Measurements from ENCODE around the gene LIX1.
"Not testable (repeated sequence)": the region's sequence is repeated elsewhere in the genome, so short reads cannot be mapped to it uniquely, and the experiment has no call there.

Gene LIX1

DNA sequence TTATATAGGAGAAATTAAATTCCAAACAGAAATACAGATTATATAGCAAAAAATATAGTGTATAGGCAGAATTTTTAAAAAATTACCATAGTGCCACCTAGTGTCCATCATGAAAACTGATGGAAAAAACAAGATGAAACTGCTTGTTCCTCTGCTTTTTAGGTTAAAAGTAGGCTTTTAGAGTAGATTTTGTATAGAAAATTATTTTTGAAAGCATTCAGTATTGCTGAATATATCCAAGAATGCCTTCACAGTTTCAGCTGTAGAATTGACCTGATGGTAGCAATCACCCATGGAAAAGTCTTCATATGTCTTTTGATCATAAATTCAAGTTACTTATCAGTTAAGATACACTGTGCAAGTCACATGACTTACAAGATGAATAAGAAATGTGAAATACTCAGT lies 21.0 kb upstream of the LIX1 start:
- Mint-ChIP-seq H3K9me3 (peaks cover 5% of the 10 kb centered on the region), H3K4me1 (ENCODE audit: low read depth) (peaks cover 17% of the 10 kb centered on the region), H3K27ac (no peak overlapping the region), H3K27me3 (no peaks in the 10 kb centered on the region), H3K36me3 (ENCODE audit: low read depth) (peaks cover 63% of the 10 kb centered on the region), H3K4me3 (no peak overlapping the region)

DNA sequence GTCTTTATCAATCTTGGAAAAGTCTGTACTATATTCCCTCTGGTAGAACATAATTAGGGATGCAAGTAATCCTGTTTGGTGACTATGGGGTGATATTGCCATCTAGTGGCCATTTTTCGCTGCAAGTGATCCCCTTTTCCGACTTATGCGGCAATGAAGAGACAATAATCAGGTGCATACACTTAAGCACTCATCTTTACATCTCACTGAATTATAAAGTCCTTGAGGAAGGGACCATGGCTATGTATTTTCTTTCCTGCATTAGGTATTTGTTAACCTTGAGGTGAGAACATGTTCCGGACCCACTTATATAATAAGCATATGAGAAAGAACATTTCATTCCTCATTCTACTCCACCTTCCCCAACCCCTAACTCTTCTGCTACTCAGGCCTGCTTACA lies 19.6 kb upstream of the LIX1 start:
- Mint-ChIP-seq H3K4me1 (ENCODE audit: low read depth) (peaks cover 9% of the 10 kb centered on the region), H3K27ac (no peak overlapping the region), H3K9me3 (peaks cover 15% of the 10 kb centered on the region), H3K27me3 (no peaks in the 10 kb centered on the region), H3K36me3 (ENCODE audit: low read depth) (peaks cover 63% of the 10 kb centered on the region), H3K4me3 (no peak overlapping the region)

GRCh38 chr5:97157689-97158088 lies 15.3 kb upstream of the LIX1 start:
- Mint-ChIP-seq H3K36me3 (ENCODE audit: low read depth) (peaks cover 43% of the 10 kb centered on the region), H3K27me3 (peaks cover 4% of the 10 kb centered on the region), H3K27ac (no peak overlapping the region), H3K4me1 (ENCODE audit: low read depth) (no peaks in the 10 kb centered on the region), H3K4me3 (no peak overlapping the region), H3K9me3 (peaks cover 20% of the 10 kb centered on the region)

DNA sequence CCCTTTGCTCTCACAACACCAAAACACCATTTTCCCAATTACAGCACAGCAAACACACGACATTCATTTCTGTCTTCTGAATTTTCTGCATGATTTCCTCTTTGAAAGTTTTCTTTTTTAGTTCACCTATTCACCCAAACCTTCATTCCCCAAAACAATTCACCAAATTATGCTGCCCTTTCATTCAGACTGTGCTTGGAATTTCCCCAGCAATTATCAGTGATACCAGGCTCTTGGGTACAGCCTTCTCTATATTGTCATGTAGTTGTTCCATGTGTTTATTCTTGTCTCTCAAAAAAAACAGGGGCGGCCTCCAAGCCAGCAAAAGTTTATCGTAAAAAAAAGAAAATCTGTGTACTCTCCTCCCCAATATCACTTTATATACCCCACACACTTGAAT lies 9.0 kb upstream of the LIX1 start:
- no peaks in the 10 kb centered on the region for H3K4me1 Mint-ChIP-seq (ENCODE audit: low read depth)
- H3K9me3 Mint-ChIP-seq: peaks cover under 1% of the 10 kb centered on the region
- H3K36me3 Mint-ChIP-seq (ENCODE audit: low read depth): no peaks in the 10 kb centered on the region
- H3K27ac Mint-ChIP-seq: no peak overlapping the region
- H3K27me3 Mint-ChIP-seq: no peaks in the 10 kb centered on the region
- no peak overlapping the region for H3K4me3 Mint-ChIP-seq

DNA sequence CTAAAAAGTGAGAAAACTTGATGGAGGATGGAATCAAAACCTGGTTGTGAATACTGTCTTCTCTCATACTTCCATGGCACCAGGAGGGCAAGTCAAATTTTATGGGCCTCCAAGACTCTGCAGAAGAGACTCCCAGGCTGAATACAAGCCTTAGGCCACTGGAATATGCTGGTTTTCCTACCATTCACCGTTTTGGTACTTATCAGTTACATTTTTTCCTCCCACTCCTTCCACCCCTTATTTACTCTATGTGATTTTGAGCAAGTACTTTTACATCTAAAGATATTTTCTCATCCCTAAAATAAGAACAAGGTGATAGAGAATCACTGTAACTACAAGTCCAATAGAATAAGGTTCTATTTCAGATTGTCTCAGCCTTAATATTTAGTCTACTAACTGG lies 8.0 kb upstream of the LIX1 start:
- Mint-ChIP-seq H3K4me1 (ENCODE audit: low read depth) (no peaks in the 10 kb centered on the region), H3K9me3 (no peaks in the 10 kb centered on the region), H3K27me3 (no peaks in the 10 kb centered on the region), H3K4me3 (no peak overlapping the region), H3K36me3 (ENCODE audit: low read depth) (no peaks in the 10 kb centered on the region), H3K27ac (no peak overlapping the region)

- no peaks in the 10 kb centered on the region for H3K9me3 Mint-ChIP-seq
- H3K36me3 Mint-ChIP-seq (ENCODE audit: low read depth): no peaks in the 10 kb centered on the region
- no peak overlapping the region for H3K27ac Mint-ChIP-seq
- H3K27me3 Mint-ChIP-seq: no peaks in the 10 kb centered on the region
- no peak overlapping the region for H3K4me3 Mint-ChIP-seq
- no peaks in the 10 kb centered on the region for H3K4me1 Mint-ChIP-seq (ENCODE audit: low read depth)
Measured at GRCh38 chr5:97149709-97150108, 7.3 kb upstream of the LIX1 start.

GRCh38 chr5:97148288-97148687 lies 5.9 kb upstream of the LIX1 start:
- no peak overlapping the region for H3K4me3 Mint-ChIP-seq

DNA sequence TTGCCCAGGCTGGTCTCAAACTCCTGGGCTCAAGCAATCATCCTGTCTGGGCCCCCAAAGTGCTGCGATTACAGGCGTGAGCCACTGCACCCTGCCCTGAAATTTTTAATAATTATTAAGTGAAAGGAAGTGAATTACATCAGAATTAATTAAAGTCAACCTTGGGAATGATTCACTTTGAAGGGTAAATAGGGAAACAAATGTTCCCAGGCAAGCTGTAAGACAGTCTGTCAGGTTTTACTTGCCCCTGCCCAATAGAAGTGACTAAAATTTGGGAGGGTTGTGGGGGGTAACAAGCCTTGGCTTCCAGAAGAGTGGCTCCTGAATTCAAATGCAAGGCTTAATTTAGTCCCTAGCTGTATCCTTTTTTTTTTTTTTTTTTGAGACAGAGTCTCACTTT lies 1.3 kb upstream of the LIX1 start:
- H3K4me1 Mint-ChIP-seq (ENCODE audit: low read depth): no peaks in the 10 kb centered on the region
- H3K4me3 Mint-ChIP-seq: no peak overlapping the region

More at GRCh38 chr5:97148288-97148687, 5.9 kb upstream of the LIX1 start:
- Mint-ChIP-seq H3K27ac (no peak overlapping the region), H3K9me3 (no peaks in the 10 kb centered on the region), H3K36me3 (ENCODE audit: low read depth) (no peaks in the 10 kb centered on the region), H3K27me3 (no peaks in the 10 kb centered on the region), H3K4me1 (ENCODE audit: low read depth) (no peaks in the 10 kb centered on the region)

DNA sequence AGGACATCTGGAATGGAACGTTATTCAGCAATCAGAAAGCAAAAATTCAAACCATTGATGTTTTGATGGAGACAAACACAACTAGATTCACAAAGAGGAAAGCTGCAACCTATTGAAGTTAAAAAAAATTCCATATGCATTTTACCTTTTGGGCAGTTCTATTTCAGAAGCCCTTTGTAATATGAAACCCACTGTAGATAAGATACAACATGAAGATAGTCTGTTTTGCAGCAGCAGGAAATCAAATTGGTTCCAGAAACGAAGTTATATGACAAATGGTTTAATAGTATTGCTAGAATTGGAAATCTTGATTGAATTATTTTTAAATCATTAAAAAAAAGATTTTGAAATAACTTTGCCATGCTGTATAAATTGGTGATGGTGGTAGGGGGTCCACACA lies 872 bp downstream of the LIX1 start:
- no peak overlapping the region for H3K4me3 Mint-ChIP-seq
- H3K27me3 Mint-ChIP-seq: peaks cover 5% of the 10 kb centered on the region
- H3K9me3 Mint-ChIP-seq: no peaks in the 10 kb centered on the region
- no peaks in the 10 kb centered on the region for H3K36me3 Mint-ChIP-seq (ENCODE audit: low read depth)
- no peaks in the 10 kb centered on the region for H3K4me1 Mint-ChIP-seq (ENCODE audit: low read depth)
- no peak overlapping the region for H3K27ac Mint-ChIP-seq

More for the DNA sequence above, 1.3 kb upstream of the LIX1 start:
- Mint-ChIP-seq H3K27ac (no peak overlapping the region), H3K36me3 (ENCODE audit: low read depth) (no peaks in the 10 kb centered on the region), H3K27me3 (peaks cover 5% of the 10 kb centered on the region), H3K9me3 (no peaks in the 10 kb centered on the region)

DNA sequence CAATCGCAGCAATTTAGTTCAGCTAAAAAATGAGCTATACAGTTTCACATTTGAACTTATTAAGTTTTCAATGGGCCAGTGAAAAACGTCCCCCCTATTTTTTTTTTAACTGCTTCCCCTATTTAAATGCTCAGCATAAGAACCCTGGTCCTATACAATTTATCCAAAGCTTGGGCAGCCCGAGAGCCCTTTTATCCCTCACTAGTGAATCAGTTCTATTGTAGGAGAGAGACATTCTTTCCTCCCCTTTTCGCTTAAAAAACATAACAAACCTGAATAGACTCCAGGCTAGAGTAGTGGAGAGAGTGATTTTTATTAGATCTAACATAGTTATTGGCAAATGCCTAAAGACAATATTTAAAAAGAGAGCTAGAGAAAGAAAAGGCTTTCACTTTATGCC lies 1.4 kb downstream of the LIX1 start:
- no peak overlapping the region for H3K27ac Mint-ChIP-seq
- H3K27me3 Mint-ChIP-seq: peaks cover 5% of the 10 kb centered on the region
- no peaks in the 10 kb centered on the region for H3K9me3 Mint-ChIP-seq
- H3K36me3 Mint-ChIP-seq (ENCODE audit: low read depth): no peaks in the 10 kb centered on the region
- no peak overlapping the region for H3K4me3 Mint-ChIP-seq
- H3K4me1 Mint-ChIP-seq (ENCODE audit: low read depth): no peaks in the 10 kb centered on the region

GRCh38 chr5:97140250-97140649 lies 2.2 kb downstream of the LIX1 start:
- not testable (repeated sequence) for H3K27ac Mint-ChIP-seq; H3K4me1 Mint-ChIP-seq (ENCODE audit: low read depth); H3K36me3 Mint-ChIP-seq (ENCODE audit: low read depth); H3K4me3 Mint-ChIP-seq; H3K27me3 Mint-ChIP-seq; H3K9me3 Mint-ChIP-seq

DNA sequence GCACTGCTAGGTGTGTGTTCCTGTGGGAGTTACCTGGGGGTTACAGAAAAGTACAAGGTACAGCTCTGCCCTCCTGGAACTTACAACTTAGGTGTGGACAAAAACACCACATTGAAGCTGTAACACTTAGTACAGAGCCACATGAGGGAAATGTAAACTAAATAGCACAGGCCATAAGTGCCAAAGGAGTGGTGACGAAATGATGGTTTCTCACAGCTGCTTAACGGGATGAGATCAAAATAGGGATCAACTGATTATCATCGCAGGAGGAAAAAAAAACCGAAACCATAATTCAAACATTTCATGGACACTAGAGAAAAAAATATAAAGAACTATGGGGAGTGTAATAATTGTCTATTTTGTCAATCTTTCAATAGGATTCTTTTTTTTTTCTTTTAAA lies 5.9 kb downstream of the LIX1 start:
- peaks cover 5% of the 10 kb centered on the region for H3K27me3 Mint-ChIP-seq
- peaks cover 5% of the 10 kb centered on the region for H3K4me1 Mint-ChIP-seq (ENCODE audit: low read depth)
- H3K9me3 Mint-ChIP-seq: no peaks in the 10 kb centered on the region
- H3K36me3 Mint-ChIP-seq (ENCODE audit: low read depth): no peaks in the 10 kb centered on the region
- H3K4me3 Mint-ChIP-seq: no peak overlapping the region
- no peak overlapping the region for H3K27ac Mint-ChIP-seq

- Mint-ChIP-seq H3K27me3 (peaks cover 5% of the 10 kb centered on the region), H3K36me3 (ENCODE audit: low read depth) (no peaks in the 10 kb centered on the region), H3K4me3 (no peak overlapping the region), H3K9me3 (no peaks in the 10 kb centered on the region), H3K27ac (no peak overlapping the region), H3K4me1 (ENCODE audit: low read depth) (peaks cover 5% of the 10 kb centered on the region)
Measured at GRCh38 chr5:97135868-97136267, 6.5 kb downstream of the LIX1 start.

DNA sequence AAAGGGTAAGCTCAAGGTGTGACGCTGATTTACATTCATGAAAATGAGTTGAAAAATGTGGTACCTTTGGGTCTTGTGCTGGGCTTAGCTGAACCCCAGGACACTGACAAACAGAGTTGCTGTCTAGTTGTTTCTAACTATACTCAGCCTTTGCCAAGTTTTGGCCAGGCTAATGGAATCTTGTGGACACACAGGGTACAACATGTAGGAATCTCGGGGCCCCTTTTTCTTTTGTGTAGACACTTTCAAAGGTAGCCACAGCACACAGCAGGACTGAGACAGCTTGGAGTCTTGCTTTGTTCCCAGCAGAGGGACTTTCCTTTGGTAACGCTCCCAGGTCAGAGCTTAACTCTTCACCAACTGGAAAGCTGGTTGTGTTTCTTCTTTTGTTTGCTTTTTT lies 7.8 kb downstream of the LIX1 start:
- Mint-ChIP-seq H3K27ac (no peak overlapping the region), H3K4me1 (ENCODE audit: low read depth) (peaks cover 5% of the 10 kb centered on the region)

GRCh38 chr5:97133101-97133500 lies 9.3 kb downstream of the LIX1 start:
- Mint-ChIP-seq H3K36me3 (ENCODE audit: low read depth) (no peaks in the 10 kb centered on the region), H3K27ac (no peak overlapping the region), H3K27me3 (peaks cover 5% of the 10 kb centered on the region), H3K4me3 (no peak overlapping the region), H3K4me1 (ENCODE audit: low read depth) (peaks cover 5% of the 10 kb centered on the region), H3K9me3 (no peaks in the 10 kb centered on the region)

More for the DNA sequence above, 7.8 kb downstream of the LIX1 start:
- Mint-ChIP-seq H3K9me3 (no peaks in the 10 kb centered on the region), H3K36me3 (ENCODE audit: low read depth) (no peaks in the 10 kb centered on the region), H3K4me3 (no peak overlapping the region), H3K27me3 (no peaks in the 10 kb centered on the region)

DNA sequence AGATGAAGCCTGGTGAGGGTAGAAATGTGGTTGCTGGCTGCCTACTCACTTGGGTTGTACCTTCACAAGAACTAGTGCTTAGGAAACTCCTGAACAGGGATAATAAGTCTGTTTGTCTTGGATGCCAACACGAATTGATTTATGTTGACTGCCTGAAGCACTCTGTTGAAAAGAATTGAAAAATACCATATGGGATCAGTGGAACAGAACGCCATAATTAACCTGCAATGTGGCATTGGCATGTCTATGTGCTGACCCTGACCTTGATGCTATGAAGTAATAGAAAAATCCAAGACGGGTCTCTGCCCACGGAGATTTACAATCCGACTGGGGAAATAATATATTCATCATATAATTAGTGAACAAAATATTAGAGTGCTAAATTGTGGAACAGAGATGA lies 10.5 kb downstream of the LIX1 start:
- H3K27me3 Mint-ChIP-seq: peaks cover 5% of the 10 kb centered on the region
- H3K27ac Mint-ChIP-seq: no peak overlapping the region
- peaks cover 5% of the 10 kb centered on the region for H3K4me1 Mint-ChIP-seq (ENCODE audit: low read depth)

More for the DNA sequence above, 10.5 kb downstream of the LIX1 start:
- Mint-ChIP-seq H3K9me3 (no peaks in the 10 kb centered on the region), H3K4me3 (no peak overlapping the region), H3K36me3 (ENCODE audit: low read depth) (no peaks in the 10 kb centered on the region)

Measured in stimulated activated naive CD8-positive, alpha-beta T cell treated with anti-CD3 and anti-CD28 coated beads, Interleukin-15, Interleukin-2, amounts not matched to agents 100 ng/mL and 50 ng/mL, for 24 hours (primary cell).